Measurements from ENCODE around the gene SOSTDC1. TPM values are rescaled to one million over a fixed set of nuclear protein-coding genes. Genes with fewer than 3 reads are reported as not detected.
"Not testable (repeated sequence)": the region's sequence is repeated elsewhere in the genome, so short reads cannot be mapped to it uniquely, and the experiment has no call there.

The SOSTDC1 gene
- total and polyA plus RNA-seq, 12 donors: 0.11 to 1.2 (median 0.19) TPM; not detected in 4

- H3K27me3 ChIP-seq: no peaks in the 10 kb centered on the region
- no peaks in the 10 kb centered on the region for H3K36me3 ChIP-seq (replicated peaks in 1 of 2)
- no peak for DNase-seq
- H3K4me3 ChIP-seq: no peak overlapping the region
- TF ChIP-seq CTCF (IDR thresholded peaks at IDR 0.05) (no peak), POLR2A (IDR thresholded peaks at IDR 0.05) (no peak)
- intact Hi-C loops (cut with DNase I): no loop called here
- no peaks in the 10 kb centered on the region for H3K4me1 ChIP-seq (replicated peaks in 1 of 2)
- no peaks in the 10 kb centered on the region for H3K9me3 ChIP-seq (replicated peaks in 1 of 3)
- 47 to 70% (median 59%) methylated on average over 1 of the region's 1 CpG for WGBS, 4 donors
- no peak overlapping the region for H3K27ac ChIP-seq
Measured at GRCh38 chr7:16447876-16448275, 17.7 kb downstream of the SOSTDC1 start.

DNA sequence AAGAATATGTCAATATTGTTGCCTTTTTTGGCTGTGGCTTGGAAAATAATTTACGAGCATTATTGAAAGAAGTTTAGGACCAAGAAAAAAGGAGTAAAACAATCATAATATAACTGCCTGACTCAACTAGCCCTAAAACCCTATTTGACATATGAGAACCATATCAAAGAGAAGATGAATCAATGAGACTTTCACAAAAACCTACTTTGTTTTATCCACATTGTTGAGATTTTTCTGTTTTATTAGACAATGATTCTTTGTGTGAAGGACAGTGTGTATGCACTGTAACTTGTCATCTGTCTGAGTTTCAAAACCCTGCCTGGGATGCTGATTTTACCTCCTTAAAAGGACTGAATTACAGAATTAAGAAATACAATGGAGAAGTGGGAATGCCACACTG lies 19.0 kb downstream of the SOSTDC1 start:
- Histone ChIP-seq H3K27me3 (no peaks in the 10 kb centered on the region), H3K27ac (no peak overlapping the region), H3K4me1 (replicated peaks in 1 of 2) (no peaks in the 10 kb centered on the region), H3K36me3 (replicated peaks in 1 of 2) (no peaks in the 10 kb centered on the region), H3K9me3 (replicated peaks in 1 of 3) (no peaks in the 10 kb centered on the region), H3K4me3 (no peak overlapping the region)
- intact Hi-C loops (cut with DNase I): no loop called here
- TF ChIP-seq POLR2A (IDR thresholded peaks at IDR 0.05) (no peak), CTCF (IDR thresholded peaks at IDR 0.05) (no peak)
- DNase-seq: no peak
- WGBS, 4 donors: 77 to 91% (median 87%) methylated on average over 1 of the region's 1 CpG

- H3K36me3 ChIP-seq (replicated peaks in 1 of 2); intact Hi-C loops (cut with DNase I); DNase-seq; H3K27me3 ChIP-seq; H3K4me3 ChIP-seq; H3K4me1 ChIP-seq (replicated peaks in 1 of 2); H3K9me3 ChIP-seq (replicated peaks in 1 of 3); H3K27ac ChIP-seq: not testable (repeated sequence)
- WGBS, 4 donors: 79 to 95% (median 90%) methylated on average over 2 of the region's 2 CpGs
Measured at GRCh38 chr7:16443871-16444270, 21.7 kb downstream of the SOSTDC1 start.

DNA sequence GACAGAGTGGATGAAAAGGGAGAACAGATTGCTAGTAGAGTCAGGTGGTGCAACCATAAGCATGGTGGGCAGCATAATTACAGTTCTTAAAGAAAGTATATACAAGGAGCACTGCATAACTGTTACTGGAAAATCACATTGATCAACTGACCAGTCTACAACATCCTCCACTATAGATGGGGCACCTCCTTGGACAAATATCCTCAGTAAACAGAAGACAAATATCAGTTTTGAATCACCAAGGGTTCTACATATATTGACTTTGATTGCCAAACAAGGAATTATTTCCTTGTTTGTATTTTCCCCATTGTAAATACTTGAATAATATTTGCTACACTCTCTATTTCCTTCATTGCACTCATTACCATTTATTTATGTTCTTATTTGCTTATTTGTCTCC lies 26.6 kb downstream of the SOSTDC1 start:
- TF ChIP-seq CTCF (IDR thresholded peaks at IDR 0.05) (no peak), POLR2A (IDR thresholded peaks at IDR 0.05) (no peak)
- H3K27ac ChIP-seq: no peak overlapping the region
- no peaks in the 10 kb centered on the region for H3K9me3 ChIP-seq (replicated peaks in 1 of 3)
- no peak for DNase-seq
- H3K4me1 ChIP-seq (replicated peaks in 1 of 2): no peaks in the 10 kb centered on the region
- no peak overlapping the region for H3K4me3 ChIP-seq
- H3K27me3 ChIP-seq: no peaks in the 10 kb centered on the region
- H3K36me3 ChIP-seq (replicated peaks in 1 of 2): no peaks in the 10 kb centered on the region
- intact Hi-C loops (cut with DNase I): no loop called here

DNA sequence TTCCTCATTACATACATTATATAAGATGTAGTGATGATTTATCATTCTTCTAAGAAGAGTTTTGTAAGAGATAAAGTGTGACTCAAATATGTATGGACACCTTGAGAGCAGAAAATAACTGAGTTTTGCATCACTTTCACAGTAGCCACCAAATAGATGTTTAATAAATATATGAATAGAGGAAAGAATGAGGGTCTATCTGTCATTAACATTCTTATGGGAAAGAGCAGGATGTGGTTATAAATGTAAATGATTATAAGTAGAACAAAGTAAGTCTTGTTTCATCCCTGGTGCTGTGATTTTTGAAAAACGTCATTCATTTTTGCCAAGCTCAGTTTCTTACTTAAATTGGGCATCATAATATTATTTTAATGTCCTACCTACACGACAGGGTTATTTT lies 29.2 kb downstream of the SOSTDC1 start:
- Histone ChIP-seq H3K9me3 (replicated peaks in 1 of 3) (no peaks in the 10 kb centered on the region), H3K4me1 (replicated peaks in 1 of 2) (no peaks in the 10 kb centered on the region), H3K4me3 (no peak overlapping the region), H3K27me3 (no peaks in the 10 kb centered on the region), H3K36me3 (replicated peaks in 1 of 2) (no peaks in the 10 kb centered on the region), H3K27ac (no peak overlapping the region)
- intact Hi-C loops (cut with DNase I): no loop called here
- TF ChIP-seq CTCF (IDR thresholded peaks at IDR 0.05) (no peak), POLR2A (IDR thresholded peaks at IDR 0.05) (no peak)
- 57 to 69% (median 62%) methylated on average over 2 of the region's 2 CpGs for WGBS, 4 donors
- no peak for DNase-seq
